Fibroblast of lung (primary cell): ENCODE data around the gene G6PC1.

Experiments
- CTCF ChIP-seq, 2 donors: IDR thresholded peaks in 1 of 2; conservative IDR thresholded peaks in 1 of 2; 1 replicate in 1 of 2; 2 replicates in 1 of 2; pipeline ENCODE4 v1.5.1; 2011 to 2012; ENCODE audit warnings: low read length in 2 of 2, control low read depth in 1 of 2, inconsistent platforms in 1 of 2, low read depth in 1 of 2, mild to moderate bottlenecking in 1 of 2
- EZH2 ChIP-seq: IDR thresholded peaks from 2 replicates; pipeline ENCODE4 v1.5.1; 2012; ENCODE audit warnings: low read length, control low read depth, mild to moderate bottlenecking; ENCODE audit errors: missing control alignments

- TF ChIP-seq CTCF (conservative IDR thresholded peaks at IDR 0.05 in 1 of 2, IDR thresholded peaks at IDR 0.05 in 1 of 2; ENCODE audit: low read depth in 1 of 2, low read length in 2 of 2): no peak
- no peak for TF ChIP-seq EZH2
Observed at GRCh38 chr17:42871647-42872046, 29.0 kb upstream of the G6PC1 start.
